ENCODE measurements around the gene EXOC4. TPM values are rescaled to one million over a fixed set of nuclear protein-coding genes. Genes with fewer than 3 reads are reported as not detected.

Gene EXOC4
- total RNA-seq, 3 donors from 2014 or later, result 88.3 to 136 (median 99.6) TPM

DNA sequence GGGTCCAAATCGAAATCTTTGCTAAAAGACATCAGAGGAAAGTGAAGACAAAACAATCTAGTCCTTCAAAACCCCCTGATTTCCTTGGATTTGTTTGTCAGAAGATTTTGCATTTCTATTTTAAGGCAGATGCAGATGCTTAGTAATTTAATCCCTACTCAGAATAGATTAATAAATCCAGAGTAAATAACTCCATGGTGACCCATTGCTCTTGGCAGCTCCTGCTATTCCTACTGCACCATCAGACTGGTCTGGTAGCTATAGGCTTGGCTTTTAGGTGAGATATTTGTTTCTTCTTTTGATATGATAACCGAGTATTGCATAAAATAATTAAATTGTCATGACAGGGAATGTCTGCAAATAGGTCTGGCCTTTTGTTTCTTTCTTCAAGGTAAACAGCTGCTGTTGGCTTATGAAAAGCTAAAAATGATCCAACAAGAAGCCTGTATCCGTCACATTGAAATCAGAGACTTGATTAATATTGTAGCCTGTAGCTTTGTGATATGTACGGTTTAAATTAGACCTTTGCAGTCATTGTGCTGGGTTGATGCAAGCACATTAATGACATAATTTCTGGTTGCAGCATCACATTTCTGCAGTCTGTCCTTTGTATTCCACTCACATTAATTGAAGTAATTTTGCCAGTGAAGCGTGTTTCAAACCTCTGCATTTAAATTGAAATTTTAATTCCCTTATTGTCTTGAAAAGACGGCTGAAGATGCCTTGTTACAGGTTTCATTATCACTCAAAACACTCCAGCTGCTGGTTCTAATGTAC is 40.7 kb downstream of the EXOC4 start:
- no peaks in the 10 kb centered on the region for H3K4me1 ChIP-seq
- DNase-seq (ENCODE audit: low spot score in 2 of 2), result no peak
- H3K9me3 ChIP-seq, result no peaks in the 10 kb centered on the region
- TF ChIP-seq POLR2AphosphoS5 (IDR thresholded peaks at IDR 0.05) (no peak), POLR2A (IDR thresholded peaks at IDR 0.05) (no peak)
- TF ChIP-seq, protein P1, sequence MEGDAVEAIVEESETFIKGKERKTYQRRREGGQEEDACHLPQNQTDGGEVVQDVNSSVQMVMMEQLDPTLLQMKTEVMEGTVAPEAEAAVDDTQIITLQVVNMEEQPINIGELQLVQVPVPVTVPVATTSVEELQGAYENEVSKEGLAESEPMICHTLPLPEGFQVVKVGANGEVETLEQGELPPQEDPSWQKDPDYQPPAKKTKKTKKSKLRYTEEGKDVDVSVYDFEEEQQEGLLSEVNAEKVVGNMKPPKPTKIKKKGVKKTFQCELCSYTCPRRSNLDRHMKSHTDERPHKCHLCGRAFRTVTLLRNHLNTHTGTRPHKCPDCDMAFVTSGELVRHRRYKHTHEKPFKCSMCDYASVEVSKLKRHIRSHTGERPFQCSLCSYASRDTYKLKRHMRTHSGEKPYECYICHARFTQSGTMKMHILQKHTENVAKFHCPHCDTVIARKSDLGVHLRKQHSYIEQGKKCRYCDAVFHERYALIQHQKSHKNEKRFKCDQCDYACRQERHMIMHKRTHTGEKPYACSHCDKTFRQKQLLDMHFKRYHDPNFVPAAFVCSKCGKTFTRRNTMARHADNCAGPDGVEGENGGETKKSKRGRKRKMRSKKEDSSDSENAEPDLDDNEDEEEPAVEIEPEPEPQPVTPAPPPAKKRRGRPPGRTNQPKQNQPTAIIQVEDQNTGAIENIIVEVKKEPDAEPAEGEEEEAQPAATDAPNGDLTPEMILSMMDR (IDR thresholded peaks at IDR 0.05), result no peak
- H3K27ac ChIP-seq, result no peak overlapping the region
- no peaks in the 10 kb centered on the region for H3K27me3 ChIP-seq
- intact Hi-C loops (cut with DNase I; ENCODE audit: low total_unique reads), result no loop called here
- H3K36me3 ChIP-seq, result no peaks in the 10 kb centered on the region
- H3K4me3 ChIP-seq, result no peak overlapping the region

DNA sequence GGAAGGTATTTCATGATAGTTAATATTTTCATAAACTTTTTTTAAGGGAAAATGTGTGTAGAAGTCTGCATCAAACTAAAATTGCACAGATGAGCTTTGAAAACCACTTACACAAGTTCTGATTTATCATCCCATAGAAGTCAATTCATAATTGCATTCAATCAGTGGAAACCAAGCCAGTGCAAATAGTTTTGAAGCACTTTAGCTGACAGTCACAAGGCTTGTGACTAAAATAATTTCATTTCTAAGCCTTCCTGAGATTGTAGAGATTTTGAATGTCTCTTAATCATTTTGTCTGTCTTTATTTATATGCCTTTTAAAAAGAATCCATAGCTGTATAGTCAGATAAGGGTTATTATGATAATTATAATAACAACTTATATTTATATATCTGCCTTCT is 41.4 kb downstream of the EXOC4 start:
- H3K27ac ChIP-seq, result no peak overlapping the region
- DNase-seq (ENCODE audit: low spot score in 2 of 2), result no peak
- H3K27me3 ChIP-seq, result no peaks in the 10 kb centered on the region
- H3K36me3 ChIP-seq, result no peaks in the 10 kb centered on the region
- intact Hi-C loops (cut with DNase I; ENCODE audit: low total_unique reads), result no loop called here
- no peaks in the 10 kb centered on the region for H3K4me1 ChIP-seq
- no peak overlapping the region for H3K4me3 ChIP-seq
- TF ChIP-seq POLR2AphosphoS5 (IDR thresholded peaks at IDR 0.05), result no peak
- no peak for TF ChIP-seq POLR2A (IDR thresholded peaks at IDR 0.05)
- TF ChIP-seq, protein P1 (IDR thresholded peaks at IDR 0.05), result no peak
- no peaks in the 10 kb centered on the region for H3K9me3 ChIP-seq

GRCh38 chr7:133295484-133295883 is 42.6 kb downstream of the EXOC4 start:
- intact Hi-C loops (cut with DNase I; ENCODE audit: low total_unique reads), result no loop called here
- TF ChIP-seq POLR2AphosphoS5 (IDR thresholded peaks at IDR 0.05) (no peak), POLR2A (IDR thresholded peaks at IDR 0.05) (no peak)
- TF ChIP-seq, protein P1 (IDR thresholded peaks at IDR 0.05), result no peak
- no peak overlapping the region for H3K27ac ChIP-seq
- H3K4me3 ChIP-seq, result no peak overlapping the region
- no peaks in the 10 kb centered on the region for H3K4me1 ChIP-seq
- no peak for DNase-seq (ENCODE audit: low spot score in 2 of 2)
- H3K27me3 ChIP-seq, result no peaks in the 10 kb centered on the region
- no peaks in the 10 kb centered on the region for H3K9me3 ChIP-seq
- no peaks in the 10 kb centered on the region for H3K36me3 ChIP-seq

GRCh38 chr7:133297093-133297492 is 44.2 kb downstream of the EXOC4 start:
- no peaks in the 10 kb centered on the region for H3K4me1 ChIP-seq
- no peaks in the 10 kb centered on the region for H3K27me3 ChIP-seq
- H3K4me3 ChIP-seq, result no peak overlapping the region
- intact Hi-C loops (cut with DNase I; ENCODE audit: low total_unique reads), result no loop called here
- H3K36me3 ChIP-seq, result no peaks in the 10 kb centered on the region
- TF ChIP-seq POLR2A (IDR thresholded peaks at IDR 0.05), result no peak
- TF ChIP-seq, protein P1 (IDR thresholded peaks at IDR 0.05), result no peak
- no peak for TF ChIP-seq POLR2AphosphoS5 (IDR thresholded peaks at IDR 0.05)
- no peaks in the 10 kb centered on the region for H3K9me3 ChIP-seq
- no peak for DNase-seq (ENCODE audit: low spot score in 2 of 2)
- no peak overlapping the region for H3K27ac ChIP-seq

GRCh38 chr7:133298080-133298479 is 45.2 kb downstream of the EXOC4 start:
- no peak overlapping the region for H3K27ac ChIP-seq
- DNase-seq (ENCODE audit: low spot score in 2 of 2), result no peak
- intact Hi-C loops (cut with DNase I; ENCODE audit: low total_unique reads), result no loop called here
- TF ChIP-seq, protein P1 (IDR thresholded peaks at IDR 0.05), result no peak
- TF ChIP-seq POLR2A (IDR thresholded peaks at IDR 0.05) (no peak), POLR2AphosphoS5 (IDR thresholded peaks at IDR 0.05) (no peak)
- H3K27me3 ChIP-seq, result no peaks in the 10 kb centered on the region
- H3K9me3 ChIP-seq, result no peaks in the 10 kb centered on the region
- no peak overlapping the region for H3K4me3 ChIP-seq
- no peaks in the 10 kb centered on the region for H3K36me3 ChIP-seq
- H3K4me1 ChIP-seq, result no peaks in the 10 kb centered on the region
